K562 (cell line): ENCODE data around the gene SMOC2. TPM values are rescaled to one million over a fixed set of nuclear protein-coding genes. Genes with fewer than 3 reads are reported as not detected.

Source experiments
- ATAC-seq: fragments of 200-7000 bp; cut with Tn5 transposase; 3 replicates; pipeline ENCODE4 v1.9.1; 2020; ENCODE audit warnings: moderate library complexity
- BruUV-seq: library from RNA; stranded (reverse); fragments of 400-500 nt; replicated peaks from 2 replicates; lab custom pipeline; 2021; lab: Mats Ljungman, UMichigan
- CTCF ChIA-PET: fragments of 300-600 bp; formaldehyde crosslinking; extraction: SDS; loops from one replicate; lab custom pipeline; 2021; ENCODE audit warnings: low intra/inter-chr PET ratio; lab: Yijun Ruan, JAX
- POLR2A ChIA-PET: fragments of 300-600, 350-650 bp; sonication (Branson Sonifier 250); formaldehyde crosslinking; extraction: SDS; loops from one replicate; lab custom pipeline; 2021; ENCODE audit warnings: antibody characterized with exemption, inconsistent platforms; lab: Yijun Ruan, JAX
- DNase-seq, 4 experiments: peaks; one replicate each; pipeline versions ENCODE4 v3.0.0 to v3.0.0-alpha.2; 2011 to 2018; ENCODE audit warnings: low spot score in 3 of 4, mixed read lengths in 3 of 4; ENCODE audit errors: extremely low read depth in 1 of 4
- FAIRE-seq: peaks from 2 replicates; lab custom pipeline; 2011; peaks lifted over from hg19 to GRCh38; lab: Jason Lieb, UNC
- H2AFZ ChIP-seq: 2 replicates; pipeline ENCODE4 v1.6.0; 2011; ENCODE audit warnings: low read depth, low read length, control low read depth, inconsistent platforms
- H3K27ac ChIP-seq: fragments of 200-600 bp; 3 replicates; pipeline ENCODE4 v1.8.0; 2011; ENCODE audit warnings: low read depth, mild to moderate bottlenecking, control low read depth, inconsistent platforms, low read length, moderate library complexity, mixed read lengths; ENCODE audit errors: extremely low read depth
- H3K27me3 ChIP-seq, 2 experiments: fragments of 300-600 bp in 1 of 2; 2 replicates in 1 of 2; 3 replicates in 1 of 2; pipeline versions ENCODE4 v1.6.0 to v1.8.0; 2011; ENCODE audit warnings: inconsistent platforms in 2 of 2, low read length in 2 of 2, mild to moderate bottlenecking in 1 of 2, mixed read lengths in 1 of 2, moderate library complexity in 1 of 2; ENCODE audit not compliant: control insufficient read depth in 2 of 2, insufficient read depth in 2 of 2
- H3K36me3 ChIP-seq: fragments of 300-600 bp; 3 replicates; pipeline ENCODE4 v1.8.0; 2011; ENCODE audit warnings: mild to moderate bottlenecking, low read length, inconsistent platforms; ENCODE audit not compliant: control insufficient read depth, insufficient read depth
- H3K4me1 ChIP-seq, 2 experiments: fragments of 200-600 bp in 1 of 2; replicated peaks in 1 of 2; 2 replicates in 1 of 2; 3 replicates in 1 of 2; pipeline versions ENCODE4 v1.5.1 to v1.8.0; 2011; ENCODE audit warnings: inconsistent platforms in 2 of 2, low read length in 2 of 2, mild to moderate bottlenecking in 1 of 2, mixed read lengths in 1 of 2, moderate library complexity in 1 of 2; ENCODE audit not compliant: control insufficient read depth in 2 of 2, insufficient read depth in 2 of 2
- H3K4me2 ChIP-seq: 2 replicates; pipeline ENCODE4 v1.6.1; 2011; ENCODE audit warnings: low read length, control low read depth, inconsistent platforms, mixed read lengths; ENCODE audit not compliant: insufficient read depth
- H3K4me3 ChIP-seq: fragments of 200-600 bp; sonication (generic), shearing (Covaris generic); 2 replicates; pipeline ENCODE4 v1.5.1; 2016; ENCODE audit warnings: control low read depth, inconsistent platforms
- H3K79me2 ChIP-seq: fragments of 200-600 bp; 3 replicates; pipeline ENCODE4 v1.8.0; 2011; ENCODE audit warnings: low read length, inconsistent platforms; ENCODE audit not compliant: control insufficient read depth, insufficient read depth
- H3K9ac ChIP-seq, 2 experiments: 2 replicates each; pipeline versions ENCODE4 v1.6.0 to v1.6.1; 2011; ENCODE audit warnings: low read depth in 2 of 2, low read length in 2 of 2, control low read depth in 1 of 2, inconsistent platforms in 1 of 2, mild to moderate bottlenecking in 1 of 2, mixed read lengths in 1 of 2; ENCODE audit not compliant: insufficient read depth in 1 of 2
- H3K9me1 ChIP-seq: one replicate; pipeline ENCODE4 v1.6.0; 2011; ENCODE audit warnings: inconsistent platforms, mild to moderate bottlenecking, low read length, moderate library complexity; ENCODE audit not compliant: control insufficient read depth, insufficient read depth
- H3K9me3 ChIP-seq: replicated peaks from 2 replicates; pipeline ENCODE4 v1.5.1; 2011; ENCODE audit warnings: low read depth, low read length, inconsistent platforms; ENCODE audit not compliant: control insufficient read depth, insufficient read depth
- H4K20me1 ChIP-seq: replicated peaks from 2 replicates; pipeline ENCODE4 v1.6.1; 2011; ENCODE audit warnings: low read length, inconsistent platforms, mixed read lengths; ENCODE audit not compliant: control insufficient read depth, insufficient read depth
- ATF7 ChIP-seq: fragments of 450-650 bp; IDR thresholded peaks from 2 replicates; pipeline ENCODE4 v1.7.1; 2014; ENCODE audit warnings: mild to moderate bottlenecking, moderate library complexity
- CTCFL ChIP-seq: IDR thresholded peaks from 2 replicates; pipeline ENCODE4 v1.6.1; 2011; ENCODE audit warnings: borderline replicate concordance, low read depth, mild to moderate bottlenecking, moderate library complexity, low read length; ENCODE audit not compliant: insufficient read depth, poor library complexity, severe bottlenecking
- FUS ChIP-seq: fragments of 200-400 bp; formaldehyde crosslinking; optimal IDR thresholded peaks from 2 replicates; pipeline ENCODE3; 2017; ENCODE audit warnings: low read depth, low read length
- HDAC2 ChIP-seq: fragments of 450-650 bp; IDR thresholded peaks from 2 replicates; pipeline ENCODE4 v1.6.1; 2016; ENCODE audit warnings: mild to moderate bottlenecking
- OTX1 ChIP-seq: fragments of 450-650 bp; formaldehyde crosslinking; IDR thresholded peaks from 2 replicates; pipeline ENCODE4 v1.4.0; 2022; ENCODE audit warnings: mild to moderate bottlenecking
- POLR2A ChIP-seq: fragments of 450-650 bp; conservative IDR thresholded peaks from 2 replicates; pipeline ENCODE4 v1.6.1; 2016
- POLR2B ChIP-seq: fragments of 450-650 bp; IDR thresholded peaks from 2 replicates; pipeline ENCODE4 v1.6.1; 2018; ENCODE audit warnings: low read depth; ENCODE audit not compliant: partially characterized antibody
- PTRF ChIP-seq: fragments of 450-650 bp; IDR thresholded peaks from 2 replicates; pipeline ENCODE4 v1.6.1; 2016; ENCODE audit warnings: mild to moderate bottlenecking, missing genetic modification characterization, missing compliant biosample characterization
- TBL1XR1 ChIP-seq, 2 experiments: IDR thresholded peaks; 2 replicates each; pipeline ENCODE4 v1.6.1; 2012; ENCODE audit warnings: improper control_type of control experiment in 2 of 2, low read length in 2 of 2, mild to moderate bottlenecking in 1 of 2
- ZNF217 ChIP-seq: sonication (generic); formaldehyde crosslinking; IDR thresholded peaks from 2 replicates; pipeline ENCODE4 v1.8.0; 2022; ENCODE audit warnings: mild to moderate bottlenecking, missing genetic modification reagents
- ZNF316 ChIP-seq: fragments of 450-650 bp; IDR thresholded peaks from 2 replicates; pipeline ENCODE4 v1.6.1; 2016
- ZNF431 ChIP-seq: sonication (generic); formaldehyde crosslinking; IDR thresholded peaks from 2 replicates; pipeline ENCODE4 v1.8.0; 2022; ENCODE audit warnings: mild to moderate bottlenecking, missing genetic modification reagents
- ZNF655 ChIP-seq: fragments of 250-450 bp; sonication (Bioruptor Pico); IDR thresholded peaks from 2 replicates; pipeline ENCODE4 v1.5.0; 2021
- WGBS: fragments of 100-300 bp; shearing (Covaris generic); methylation state at CpG from one replicate; pipeline ENCODE4 v1.1.6; 2016; ENCODE audit warnings: low coverage, mixed read lengths; ENCODE audit not compliant: insufficient coverage; ENCODE audit errors: missing lambda C conversion rate; 5-methylcytosine and 5-hydroxymethylcytosine counted together
- in situ Hi-C: fragments of 300-500 bp; cut with MboI; formaldehyde crosslinking; loops from 4 replicates; pipeline ENCODE4 v1.15.0; 2018; ENCODE audit warnings: inconsistent platforms, mixed read lengths
- intact Hi-C: fragments of 100-400 bp; cut with micrococcal nuclease; formaldehyde crosslinking; loops from 2 replicates; pipeline ENCODE4 v1.14.2; 2022
- polyA plus RNA-seq, 8 experiments: library from polyadenylated mRNA; depleted of rRNA in 4 of 8; stranded (reverse) in 5 of 8; unstranded in 3 of 8; fragments of >200 nt; fragmentation: Nextera tagmentation in 2 of 8; fragmentation: Illumina TruSeq in 1 of 8; extraction: Ambion mirVana in 2 of 8; extraction: Trizol in 1 of 8; gene quantifications; 2 replicates each; pipeline versions ENCODE4 v1.2.1 to v1.2.3, GENCODE V29; 2011 to 2014; ENCODE audit warnings: inconsistent platforms in 1 of 8, missing spikeins in 1 of 8
- total RNA-seq, 7 experiments: library from RNA; depleted of rRNA in 6 of 7; stranded (reverse); fragments of >200 nt in 6 of 7; fragmentation: Illumina TruSeq in 2 of 7; extraction: Trizol in 2 of 7; gene quantifications; 2 replicates each; pipeline versions ENCODE4 v1.2.1 to v1.2.3, GENCODE V29; 2011 to 2021; ENCODE audit warnings: low replicate concordance in 1 of 7

SMOC2 gene
- total and polyA plus RNA-seq, 9 of the 15 experiments (the other 6 are each of a cell fraction or from before 2014, with no cell fraction given): 0.45 to 2.3 (median 1.1) TPM

- no peak for FAIRE-seq
- Histone ChIP-seq H3K27ac (no peak overlapping the region), H2AFZ (no peak overlapping the region), H3K4me1 (peaks cover 0 to 13% of the 10 kb centered on the region in 2 experiments; a peak in 1 of 5 replicates), H3K4me3 (no peak overlapping the region), H3K79me2 (no peaks in the 10 kb centered on the region), H3K4me2 (no peak overlapping the region), H3K9ac (no peak overlapping the region), H3K9me1 (no peaks in the 10 kb centered on the region), H3K27me3 (peaks cover 4 to 37% of the 10 kb centered on the region in 2 experiments; a peak in 4 of 5 replicates), H4K20me1 (peaks cover 7% of the 10 kb centered on the region; the same call in 1 of the 2 replicates), H3K9me3 (no peaks in the 10 kb centered on the region), H3K36me3 (no peaks in the 10 kb centered on the region)
- ChIA-PET POLR2A (no interaction called here), CTCF (no interaction called here)
- no peak for ATAC-seq
- no TSS peak for BruUV-seq
- in situ Hi-C loops: no loop called here
- TF ChIP-seq ZNF431: no peak
- TF ChIP-seq ATF7: no peak
- TF ChIP-seq ZNF316: no peak
- no peak for TF ChIP-seq POLR2B
- TF ChIP-seq PTRF: no peak
- TF ChIP-seq CTCFL: no peak
- TF ChIP-seq HDAC2: no peak
- TF ChIP-seq ZNF655: no peak
- TF ChIP-seq OTX1 (CRISPR knock-in tag): no peak
- no peak for TF ChIP-seq FUS
- TF ChIP-seq POLR2A: no peak
- TF ChIP-seq TBL1XR1 (IDR thresholded peaks at IDR 0.05; ENCODE audit: low read length in 2 of 2): no peak
- no peak for TF ChIP-seq ZNF217 (CRISPR knock-in tag)
- 23% methylated on average over 22 of the region's 22 CpGs for WGBS
- intact Hi-C loops: no loop called here
- no peak for DNase-seq
These were observed 94.7 kb downstream of the SMOC2 start for GRCh38 chr6:168535711-168536110.
